ACC112 (cell line): ENCODE data around the gene CDC26.

Source experiments
- H2AFZ ChIP-seq: fragments of 200-600 bp; sonication (generic); one replicate; pipeline ENCODE4 v1.6.0; 2017; ENCODE audit warnings: antibody characterized with exemption, low read length; ENCODE audit not compliant: unreplicated experiment
- H3K27ac ChIP-seq: fragments of 200-600 bp; sonication (generic); 2 replicates; pipeline ENCODE4 v1.5.1; 2014; ENCODE audit warnings: low read depth, mild to moderate bottlenecking, antibody characterized with exemption, low read length, moderate library complexity
- H3K27me3 ChIP-seq: fragments of 200-600 bp; sonication (generic); 2 replicates; pipeline ENCODE4 v1.6.1; 2014; ENCODE audit warnings: mild to moderate bottlenecking, antibody characterized with exemption, low read length, moderate library complexity, mixed read lengths; ENCODE audit not compliant: insufficient read depth
- H3K36me3 ChIP-seq: fragments of 200-600 bp; sonication (generic); 2 replicates; pipeline ENCODE4 v1.6.1; 2016; ENCODE audit warnings: mild to moderate bottlenecking, antibody characterized with exemption, low read length, moderate library complexity, mixed read lengths; ENCODE audit not compliant: insufficient read depth
- H3K4me1 ChIP-seq: fragments of 200-600 bp; sonication (generic); one replicate; pipeline ENCODE4 v1.6.1; 2016; ENCODE audit warnings: low read length, mixed read lengths; ENCODE audit not compliant: insufficient read depth, unreplicated experiment, control insufficient read depth
- H3K4me3 ChIP-seq: fragments of 200-600 bp; sonication (generic); 2 replicates; pipeline ENCODE4 v1.5.1; 2014; ENCODE audit warnings: mild to moderate bottlenecking, low read depth, low read length
- H3K79me2 ChIP-seq: fragments of 200-600 bp; sonication (generic); one replicate; pipeline ENCODE4 v1.6.0; 2016; ENCODE audit warnings: low read length; ENCODE audit not compliant: control insufficient read depth, unreplicated experiment, insufficient read depth

CDC26 gene

DNA sequence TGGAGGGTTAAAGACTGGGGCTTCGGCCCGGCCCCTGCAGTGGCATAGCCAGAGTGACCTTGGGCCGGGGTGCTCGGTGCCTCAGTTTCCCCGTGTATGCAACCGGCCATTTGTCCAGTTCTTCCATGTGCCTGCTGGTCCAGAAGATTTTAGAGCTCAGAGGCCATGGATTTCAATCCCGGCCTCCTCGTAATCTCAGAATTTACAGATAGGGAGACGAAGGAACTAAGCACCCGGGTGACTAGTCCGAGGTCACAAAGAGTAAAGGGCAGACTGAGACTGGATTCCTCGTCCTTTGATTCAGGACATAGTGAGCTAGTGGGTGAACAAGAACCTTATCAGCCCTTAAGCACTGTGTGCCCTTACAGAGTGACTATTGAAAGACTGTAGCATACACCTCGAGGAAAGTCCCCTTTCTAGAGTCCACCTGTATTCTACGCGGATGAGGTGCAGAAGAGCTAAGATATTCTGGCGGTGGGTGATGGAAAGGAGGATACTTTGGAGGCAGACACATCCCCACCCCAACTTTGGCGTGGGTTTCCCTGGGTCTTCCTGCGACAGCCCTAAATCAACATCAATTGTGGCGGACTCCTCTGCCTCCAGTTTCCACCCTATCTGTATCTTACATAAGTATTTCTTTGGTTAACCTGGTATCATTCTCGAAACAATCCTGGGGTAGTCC, 53.4 kb downstream of the CDC26 start:
- H3K27me3 ChIP-seq = no peaks in the 10 kb centered on the region
- H3K79me2 ChIP-seq = peaks cover 75% of the 10 kb centered on the region
- H3K4me3 ChIP-seq = peak overlapping the region; percentile 84
- peak overlapping the region; percentile 28; the same call in 1 of the 2 replicates for H3K27ac ChIP-seq
- H3K36me3 ChIP-seq = peaks cover 5% of the 10 kb centered on the region; the same call in 1 of the 2 replicates
- peaks cover 20% of the 10 kb centered on the region for H3K4me1 ChIP-seq
- H2AFZ ChIP-seq = peak overlapping the region; percentile 46

DNA sequence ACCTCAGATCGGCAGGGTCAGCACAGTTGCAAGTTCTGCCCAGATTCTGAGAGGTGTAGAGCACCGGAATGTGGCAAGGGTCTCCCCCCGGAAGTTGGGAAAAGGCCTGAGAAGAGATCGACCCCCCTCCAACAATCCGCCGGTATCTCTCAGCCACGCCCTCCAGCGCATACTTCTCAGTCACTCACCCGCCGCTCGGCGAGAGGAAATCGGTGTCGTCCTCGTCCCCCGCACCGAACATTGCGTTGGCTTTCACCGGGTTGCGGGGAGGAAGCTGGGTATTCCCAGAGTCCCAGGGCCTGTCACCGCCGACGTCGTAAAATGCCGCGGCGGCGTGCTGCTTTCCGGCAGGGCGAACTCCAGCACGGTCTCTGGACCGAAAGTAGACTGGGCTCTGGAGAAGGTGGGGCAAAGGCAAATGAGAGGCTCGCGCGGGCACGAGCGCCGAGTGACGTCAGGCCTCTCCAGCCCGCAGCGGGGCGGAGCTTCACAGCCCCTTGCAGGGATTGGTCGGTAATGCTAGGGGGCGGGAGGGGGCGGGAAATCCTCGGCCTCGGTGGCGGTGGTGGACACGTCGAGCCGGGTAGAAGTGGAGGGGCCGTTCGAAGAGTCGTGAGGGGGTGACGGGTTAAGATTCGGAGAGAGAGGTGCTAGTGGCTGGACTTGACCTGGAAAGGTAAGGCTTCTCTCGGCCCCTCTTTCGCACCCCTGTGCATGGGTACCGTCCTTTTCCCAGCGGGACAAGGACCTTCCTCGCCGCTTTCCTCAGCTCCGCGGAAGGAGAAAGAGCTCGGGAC, 54.2 kb downstream of the CDC26 start, which contains the start of the genes FKBP15 and SLC31A1:
TSS of gene FKBP15 (minus strand) at position 275 of the 797 bp plus-strand sequence. CDS start at position 241, 34 bp downstream.
TSS of gene SLC31A1 (plus strand) at position 542 of the 797 bp plus-strand sequence. CDS start 34,605 bp downstream, outside the sequence.
- peaks cover 5% of the 10 kb centered on the region; the same call in 1 of the 2 replicates for H3K36me3 ChIP-seq
- H3K4me1 ChIP-seq = peaks cover 20% of the 10 kb centered on the region
- H3K4me3 ChIP-seq = peak within 1 kb of the TSS; percentile 84
- peak within 1 kb of the TSS; percentile 75 for H2AFZ ChIP-seq
- peak within 1 kb of the TSS; percentile 53 for H3K27ac ChIP-seq
- H3K27me3 ChIP-seq = no peaks in the 10 kb centered on the region
- peaks cover 80% of the 10 kb centered on the region for H3K79me2 ChIP-seq

DNA sequence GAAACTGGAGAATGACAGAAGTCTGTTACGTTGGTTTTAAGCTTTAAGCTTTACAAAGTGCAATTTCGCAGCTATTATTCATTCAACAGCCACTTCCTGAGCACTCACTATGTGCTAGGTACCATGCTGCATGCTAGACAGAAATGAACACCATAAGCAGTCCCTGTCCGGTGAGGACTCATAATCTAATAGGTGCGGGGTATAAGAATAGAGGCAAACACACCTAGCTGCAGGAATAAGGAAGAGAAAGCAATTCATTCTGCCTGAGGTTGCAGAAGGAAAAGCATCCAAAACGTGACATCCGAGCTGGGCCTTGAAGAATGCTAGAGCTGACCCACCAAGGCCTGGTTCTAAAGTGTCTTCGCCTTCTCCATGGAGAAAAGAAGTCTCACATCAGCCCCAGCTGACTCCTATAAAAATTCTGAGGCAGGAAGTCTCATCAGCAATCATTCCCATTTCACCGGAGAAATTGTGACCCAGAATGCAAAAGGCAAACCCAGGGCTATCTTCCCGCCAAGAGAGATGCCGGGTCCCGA, 54.8 kb downstream of the CDC26 start:
- no peaks in the 10 kb centered on the region for H3K27me3 ChIP-seq
- H3K36me3 ChIP-seq = peaks cover 5% of the 10 kb centered on the region; the same call in 1 of the 2 replicates
- peak overlapping the region; percentile 53 for H3K27ac ChIP-seq
- H2AFZ ChIP-seq = peak overlapping the region; percentile 75
- peaks cover 20% of the 10 kb centered on the region for H3K4me1 ChIP-seq
- peaks cover 84% of the 10 kb centered on the region for H3K79me2 ChIP-seq
- peak overlapping the region; percentile 84 for H3K4me3 ChIP-seq

DNA sequence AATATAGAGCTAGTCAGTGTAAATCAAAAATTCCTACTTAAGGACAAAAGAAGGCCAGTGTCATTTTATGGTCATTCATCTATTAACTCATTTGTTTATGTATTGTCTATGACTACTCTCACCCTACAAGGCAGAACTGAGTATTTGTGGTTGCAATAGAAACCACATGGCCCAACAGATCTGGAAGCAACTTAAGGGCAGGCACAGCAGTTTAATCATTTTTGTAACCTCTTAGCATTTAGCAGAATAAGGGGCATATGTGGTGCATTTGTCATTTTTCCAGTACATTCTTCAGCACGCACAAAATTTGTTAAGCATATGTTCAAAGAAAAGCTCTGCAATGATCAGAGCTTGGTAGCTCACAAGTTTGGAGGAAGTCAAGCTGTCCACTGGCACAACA, 55.4 kb downstream of the CDC26 start:
- H3K4me1 ChIP-seq = peaks cover 24% of the 10 kb centered on the region
- H2AFZ ChIP-seq = no peak overlapping the region
- H3K36me3 ChIP-seq = peaks cover 6% of the 10 kb centered on the region
- no peak overlapping the region for H3K27ac ChIP-seq
- no peaks in the 10 kb centered on the region for H3K27me3 ChIP-seq
- peaks cover 82% of the 10 kb centered on the region for H3K79me2 ChIP-seq
- H3K4me3 ChIP-seq = peak overlapping the region; percentile 84

DNA sequence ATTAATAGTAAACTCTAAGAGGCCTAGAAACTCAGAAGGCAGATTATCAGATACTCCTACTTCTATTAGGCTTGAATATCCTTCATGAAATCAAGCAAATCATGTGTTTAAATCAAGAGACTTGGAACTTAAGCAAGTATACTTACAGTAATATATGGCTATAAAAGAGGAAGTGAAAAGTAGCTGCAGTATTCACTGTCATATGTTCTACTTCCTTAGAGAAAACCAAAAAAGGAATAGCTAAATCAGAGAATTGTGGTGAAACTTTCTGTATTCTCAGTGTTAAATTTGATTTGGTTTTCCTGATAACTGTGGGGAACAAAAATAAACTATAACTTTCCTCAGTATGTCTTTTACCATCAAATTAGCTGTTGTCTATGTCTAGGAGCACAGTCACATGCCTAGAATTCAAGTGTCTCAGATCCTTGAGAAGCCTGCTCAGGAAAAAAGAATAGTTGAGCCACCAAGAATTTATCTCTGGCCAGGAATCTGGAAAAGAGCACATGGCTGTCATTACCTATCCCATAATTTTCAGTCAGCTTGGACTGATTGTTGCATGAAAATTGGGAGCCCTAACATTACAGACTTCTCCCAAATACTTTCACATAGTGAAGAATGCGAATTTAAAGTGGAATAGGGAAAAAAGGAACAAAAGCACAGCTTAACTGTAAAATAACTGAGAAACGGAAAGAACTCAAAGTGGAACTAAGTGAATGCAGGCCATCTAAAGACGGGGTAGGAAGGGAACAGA, 56.0 kb downstream of the CDC26 start:
- Histone ChIP-seq H2AFZ (no peak overlapping the region), H3K79me2 (peaks cover 83% of the 10 kb centered on the region), H3K4me3 (peak overlapping the region; percentile 84), H3K4me1 (peaks cover 25% of the 10 kb centered on the region), H3K27me3 (no peaks in the 10 kb centered on the region), H3K36me3 (peaks cover 8% of the 10 kb centered on the region; the same call in 1 of the 2 replicates), H3K27ac (no peak overlapping the region)
